Hypothalamus (tissue), 51 donors: ENCODE measurements around the gene SLC6A17.

Experiments used
- DNase-seq, 51 donors: peaks; one replicate each; lab custom pipeline; 2025; lab: John Stamatoyannopoulos, UW

Gene SLC6A17

GRCh38 chr1:110170766-110171733, 20.8 kb downstream of the SLC6A17 start:
- DNase-seq, result peak in 1 of 51 donors; percentile 39

- DNase-seq, result no peak
These were observed 21.7 kb downstream of the SLC6A17 start for GRCh38 chr1:110172001-110172400.

GRCh38 chr1:110173466-110174105, 23.3 kb downstream of the SLC6A17 start:
- DNase-seq, result no peak

GRCh38 chr1:110174961-110175360, 24.7 kb downstream of the SLC6A17 start:
- DNase-seq, result no peak

- peak in 34 of 51 donors; percentile 6 to 71 (median 30) for DNase-seq
These were observed 26.1 kb downstream of the SLC6A17 start for GRCh38 chr1:110176299-110176956.

- no peak for DNase-seq
These were observed 27.5 kb downstream of the SLC6A17 start for GRCh38 chr1:110177775-110178174.

GRCh38 chr1:110183642-110184167, 33.4 kb downstream of the SLC6A17 start:
- no peak for DNase-seq

- no peak for DNase-seq
These were observed 34.2 kb downstream of the SLC6A17 start for GRCh38 chr1:110184446-110184845.

- no peak for DNase-seq
These were observed 34.9 kb downstream of the SLC6A17 start for GRCh38 chr1:110185181-110185580.

GRCh38 chr1:110186558-110186957, 36.3 kb downstream of the SLC6A17 start:
- DNase-seq, result no peak

- no peak for DNase-seq
These were observed 37.0 kb downstream of the SLC6A17 start for GRCh38 chr1:110187139-110187890.

- no peak for DNase-seq
These were observed 37.8 kb downstream of the SLC6A17 start for GRCh38 chr1:110188035-110188618.

- no peak for DNase-seq
These were observed 38.9 kb downstream of the SLC6A17 start for GRCh38 chr1:110189181-110189580.

- DNase-seq, result peak in 11 of 51 donors; percentile 9 to 48 (median 29)
These were observed 40.1 kb downstream of the SLC6A17 start for GRCh38 chr1:110190282-110190929.

- DNase-seq, result no peak
These were observed 42.2 kb downstream of the SLC6A17 start for GRCh38 chr1:110192541-110192940.

- no peak for DNase-seq
These were observed 44.9 kb downstream of the SLC6A17 start for GRCh38 chr1:110195196-110195595.

GRCh38 chr1:110196917-110197765, 46.8 kb downstream of the SLC6A17 start:
- DNase-seq, result peak in 7 of 51 donors; percentile 8 to 46 (median 14)

- DNase-seq, result no peak
These were observed 47.8 kb downstream of the SLC6A17 start for GRCh38 chr1:110197905-110198629.
